NCI-H2081 (cell line): ENCODE results near the gene SRP68.

Source experiments
- DNase-seq, 2 experiments: peaks; one replicate each; lab custom pipeline; 2025; lab: John Stamatoyannopoulos, UW

The SRP68 gene

GRCh38 chr17:76017481-76018339 lies 54.6 kb downstream of the SRP68 start:
- DNase-seq: no peak

- peak; percentile 16 to 57 for DNase-seq
Observed at GRCh38 chr17:76014925-76015261, 57.4 kb downstream of the SRP68 start.

- peak; percentile 90 for DNase-seq
Observed at GRCh38 chr17:76014100-76014924, 58.0 kb downstream of the SRP68 start.

- no peak for DNase-seq
Observed at GRCh38 chr17:76013377-76013932, 58.9 kb downstream of the SRP68 start.

- no peak for DNase-seq
Observed at GRCh38 chr17:76011951-76012350, 60.4 kb downstream of the SRP68 start.

- DNase-seq: no peak
Observed at GRCh38 chr17:76009969-76010661, 62.2 kb downstream of the SRP68 start.

GRCh38 chr17:76009447-76009846 lies 62.9 kb downstream of the SRP68 start:
- no peak for DNase-seq

GRCh38 chr17:76008630-76009425 lies 63.5 kb downstream of the SRP68 start:
- DNase-seq: no peak

GRCh38 chr17:76008208-76008607 lies 64.1 kb downstream of the SRP68 start:
- no peak for DNase-seq

GRCh38 chr17:76007850-76008165 lies 64.5 kb downstream of the SRP68 start:
- DNase-seq: no peak

GRCh38 chr17:76007131-76007849 lies 65.0 kb downstream of the SRP68 start:
- no peak for DNase-seq

GRCh38 chr17:76005263-76006149 lies 66.8 kb downstream of the SRP68 start:
- peak; percentile 75 to 84 for DNase-seq

- no peak for DNase-seq
Observed at GRCh38 chr17:76004750-76005262, 67.5 kb downstream of the SRP68 start.

GRCh38 chr17:76003915-76004314 lies 68.4 kb downstream of the SRP68 start:
- no peak for DNase-seq

- DNase-seq: no peak
Observed at GRCh38 chr17:76002100-76002499, 70.2 kb downstream of the SRP68 start.

GRCh38 chr17:76000755-76001521 lies 71.4 kb downstream of the SRP68 start, which contains the start of gene CDK3:
CDK3 (plus strand) TSS chr17:76000855; CDS start chr17:76001426, 571 bp downstream.
- no peak for DNase-seq

GRCh38 chr17:76000016-76000754 lies 72.1 kb downstream of the SRP68 start:
- DNase-seq: peak; percentile 51 to 58

GRCh38 chr17:75998327-75998795 lies 74.0 kb downstream of the SRP68 start:
- DNase-seq: no peak
